ENCODE results near the gene GSTM1.

Gene GSTM1

DNA sequence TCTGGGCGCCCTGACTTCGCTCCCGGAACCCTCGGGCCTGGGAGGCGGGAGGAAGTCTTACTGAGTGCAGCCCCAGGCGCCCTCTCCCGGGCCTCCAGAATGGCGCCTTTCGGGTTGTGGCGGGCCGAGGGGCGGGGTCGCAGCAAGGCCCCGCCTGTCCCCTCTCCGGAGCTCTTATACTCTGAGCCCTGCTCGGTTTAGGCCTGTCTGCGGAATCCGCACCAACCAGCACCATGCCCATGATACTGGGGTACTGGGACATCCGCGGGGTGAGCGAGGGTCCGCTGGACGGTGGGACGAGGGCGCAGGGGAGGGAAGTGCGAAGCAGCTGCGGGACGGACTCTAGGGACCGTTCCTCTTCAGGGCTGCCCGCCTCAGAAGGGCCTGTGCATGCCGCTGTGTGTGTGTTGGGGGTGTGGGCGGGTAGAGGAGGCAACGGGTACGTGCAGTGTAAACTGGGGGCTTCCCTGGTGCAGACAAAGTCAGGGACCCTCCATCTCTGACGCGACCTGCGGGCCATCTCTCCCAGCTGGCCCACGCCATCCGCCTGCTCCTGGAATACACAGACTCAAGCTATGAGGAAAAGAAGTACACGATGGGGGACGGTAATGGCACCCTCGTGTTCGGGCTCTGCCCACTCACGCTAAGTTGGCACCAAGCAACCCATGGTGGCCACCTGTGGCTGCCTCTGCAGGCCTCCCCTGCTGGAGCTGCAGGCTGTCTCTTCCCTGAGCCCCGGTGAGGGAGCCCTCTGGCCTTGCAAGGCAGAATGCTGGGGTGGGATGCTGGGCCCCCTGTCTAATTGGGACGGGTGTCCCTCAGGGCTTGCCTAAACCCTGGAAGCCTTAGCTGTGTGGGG lies at the start of gene GSTM1:
Gene GSTM1, plus strand, starts transcription at position 177 of the 859 bp plus-strand sequence. Its CDS starts 57 bp downstream, at position 234.
- peak in 1 of 4 experiments; percentile 60 for DNase-seq (ENCODE audit: low read depth in 4 of 4, low spot score in 1 of 4)

DNA sequence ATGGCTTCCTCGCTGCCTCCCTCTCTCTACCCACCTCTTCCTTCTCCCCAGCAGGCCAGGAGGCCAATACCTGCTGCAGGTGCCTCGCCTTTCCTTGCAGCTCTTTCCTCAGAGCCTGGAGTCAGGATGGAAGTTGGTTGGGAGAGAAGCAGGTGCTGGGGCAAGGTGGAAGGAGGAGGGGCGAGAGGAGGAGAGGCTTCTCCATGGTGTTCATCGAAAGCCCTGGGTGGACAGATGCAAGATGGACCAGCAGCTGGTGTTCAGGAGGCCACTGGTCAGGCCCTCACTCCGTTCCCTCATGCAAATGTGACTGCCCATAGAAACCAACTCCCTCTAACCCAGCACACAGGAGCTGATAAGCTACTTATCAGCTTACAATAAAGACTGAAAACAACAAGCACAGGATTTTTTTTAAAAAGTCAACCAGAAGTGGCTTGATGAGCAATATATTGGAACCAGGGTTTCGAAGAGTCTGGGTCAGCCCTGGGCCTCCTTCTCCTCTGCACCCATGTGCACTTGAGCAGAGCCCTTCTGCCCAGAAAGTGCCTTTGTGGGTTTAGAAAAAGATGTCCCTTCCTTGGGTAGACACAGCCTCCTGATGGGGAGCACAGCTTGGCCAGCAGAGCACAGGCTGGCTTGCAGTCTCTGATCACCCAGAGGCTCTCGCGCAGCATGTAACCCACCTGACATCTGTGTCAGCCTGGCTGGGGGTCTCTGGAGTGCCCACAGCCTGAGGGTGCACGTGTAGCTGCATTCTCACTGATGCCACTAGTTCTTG lies 48.4 kb upstream of the GSTM1 start:
- no peak for DNase-seq (ENCODE audit: low read depth in 4 of 4, low spot score in 1 of 4)

DNA sequence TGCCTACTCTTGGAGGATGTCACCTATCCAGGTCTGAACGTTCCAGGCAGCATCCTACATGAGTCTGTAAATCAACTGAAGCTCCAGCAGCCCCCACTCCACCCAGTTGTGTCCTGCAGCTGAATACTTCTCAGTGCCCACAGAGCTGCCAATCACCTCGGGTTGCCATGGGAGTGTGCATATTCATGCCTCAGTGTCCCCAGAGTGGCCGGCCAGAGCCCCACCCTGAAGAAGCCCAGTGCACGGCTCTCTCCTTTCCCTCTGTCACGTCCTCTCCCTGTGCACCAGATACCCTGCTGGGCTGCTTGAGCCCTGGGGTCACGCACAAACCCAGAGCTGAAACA lies 47.8 kb upstream of the GSTM1 start:
- DNase-seq (ENCODE audit: low read depth in 4 of 4, low spot score in 1 of 4) = no peak

DNA sequence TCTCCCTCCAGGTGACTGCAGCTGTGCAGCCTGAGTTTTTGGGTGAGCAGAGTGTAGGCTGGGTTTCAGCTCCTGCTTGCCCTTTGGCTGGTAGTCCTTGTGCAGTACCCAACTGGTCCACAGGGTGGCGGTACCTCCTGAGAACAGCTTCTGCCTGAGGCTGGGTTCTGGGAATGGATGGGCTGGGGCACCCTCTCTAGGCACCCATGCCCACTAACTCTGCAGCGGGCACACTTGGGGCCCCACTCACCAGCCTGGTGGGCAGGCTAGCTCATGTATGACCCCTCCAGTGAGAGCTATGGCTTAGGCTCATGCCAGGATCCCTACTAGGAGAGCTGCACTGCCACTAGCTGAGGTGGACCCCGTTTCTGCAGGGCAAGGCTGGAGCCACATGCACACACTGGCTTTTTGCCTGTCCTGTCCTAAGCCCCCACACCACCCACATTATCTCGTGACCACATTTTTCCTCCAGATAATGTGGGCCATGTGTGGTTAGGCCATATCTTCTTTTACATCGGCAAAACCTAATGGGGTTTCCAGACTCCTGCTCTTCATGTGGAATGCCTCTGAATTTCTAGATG lies 47.2 kb upstream of the GSTM1 start:
- DNase-seq (ENCODE audit: low read depth in 4 of 4, low spot score in 1 of 4) = peak; percentile 84 to 96 (median 86)

DNA sequence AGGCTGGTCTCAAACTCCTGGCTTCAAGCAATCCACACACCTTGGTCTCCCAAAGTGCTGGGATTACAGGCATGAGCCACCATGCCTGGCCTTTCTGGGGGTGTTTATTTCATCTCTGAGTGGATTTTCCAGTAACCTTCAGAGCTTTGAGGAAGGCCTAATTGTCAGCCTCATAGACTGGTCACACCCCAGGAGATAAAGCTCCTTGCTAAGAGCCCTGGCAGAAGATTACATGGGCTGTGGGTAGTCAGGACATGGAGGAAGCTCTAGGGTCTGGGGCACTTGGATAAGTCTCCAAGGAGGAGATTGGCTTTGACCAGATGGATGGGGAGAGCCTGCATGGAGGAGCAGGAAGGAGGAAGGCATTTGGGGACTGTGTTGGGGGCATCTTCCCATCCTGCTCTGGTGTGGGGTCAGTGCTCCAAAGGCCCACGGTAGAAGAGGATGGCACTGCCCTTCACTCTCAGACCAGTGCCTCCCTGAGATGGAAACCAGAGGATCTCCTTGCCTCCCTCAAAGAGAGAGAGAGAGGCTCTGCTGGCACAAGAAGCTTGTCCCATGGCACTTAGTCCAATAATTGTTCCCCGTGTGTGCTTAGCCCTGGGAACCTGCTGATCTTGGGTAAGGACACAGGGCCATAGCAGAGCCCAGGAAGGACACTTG lies 46.4 kb upstream of the GSTM1 start:
- no peak for DNase-seq (ENCODE audit: low read depth in 4 of 4, low spot score in 1 of 4)

DNA sequence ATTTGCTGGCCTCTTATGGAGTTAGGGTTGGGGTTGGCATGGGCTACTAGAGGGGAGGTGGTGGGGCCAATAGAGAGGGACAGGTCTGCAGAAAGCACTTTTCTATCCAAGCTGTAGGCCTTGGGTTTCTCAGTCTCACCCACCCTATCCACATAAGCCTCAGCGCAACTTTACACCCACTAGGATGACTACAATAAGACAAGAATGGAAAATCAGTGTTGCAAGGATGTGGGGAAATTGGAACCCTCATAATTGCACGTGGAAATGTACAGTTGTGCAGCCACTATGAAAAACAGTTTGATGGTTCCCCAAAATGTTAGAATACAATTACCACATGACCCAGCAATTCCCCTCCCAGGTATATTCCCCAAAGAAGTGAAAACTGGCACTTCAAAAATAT lies 45.8 kb upstream of the GSTM1 start:
- DNase-seq (ENCODE audit: low read depth in 4 of 4, low spot score in 1 of 4) = no peak

DNA sequence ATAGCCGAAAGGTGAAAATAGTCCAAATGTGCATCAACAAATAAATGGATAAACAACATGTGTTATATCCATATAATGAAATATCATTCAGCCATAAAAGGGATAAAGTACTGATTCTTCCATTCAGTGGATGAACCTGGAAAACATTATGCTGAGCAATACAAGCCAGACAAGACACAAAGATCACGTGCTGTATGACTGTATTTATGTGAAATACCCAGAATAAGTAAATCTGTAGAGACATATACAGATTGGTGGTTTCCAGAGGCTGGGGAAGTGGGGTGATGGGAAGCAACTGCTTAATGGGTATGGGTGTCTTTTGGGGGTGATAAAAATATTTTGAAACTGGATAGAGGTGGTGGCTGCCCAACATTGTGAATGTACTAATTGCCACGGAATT lies 45.0 kb upstream of the GSTM1 start:
- no peak for DNase-seq (ENCODE audit: low read depth in 4 of 4, low spot score in 1 of 4)

DNA sequence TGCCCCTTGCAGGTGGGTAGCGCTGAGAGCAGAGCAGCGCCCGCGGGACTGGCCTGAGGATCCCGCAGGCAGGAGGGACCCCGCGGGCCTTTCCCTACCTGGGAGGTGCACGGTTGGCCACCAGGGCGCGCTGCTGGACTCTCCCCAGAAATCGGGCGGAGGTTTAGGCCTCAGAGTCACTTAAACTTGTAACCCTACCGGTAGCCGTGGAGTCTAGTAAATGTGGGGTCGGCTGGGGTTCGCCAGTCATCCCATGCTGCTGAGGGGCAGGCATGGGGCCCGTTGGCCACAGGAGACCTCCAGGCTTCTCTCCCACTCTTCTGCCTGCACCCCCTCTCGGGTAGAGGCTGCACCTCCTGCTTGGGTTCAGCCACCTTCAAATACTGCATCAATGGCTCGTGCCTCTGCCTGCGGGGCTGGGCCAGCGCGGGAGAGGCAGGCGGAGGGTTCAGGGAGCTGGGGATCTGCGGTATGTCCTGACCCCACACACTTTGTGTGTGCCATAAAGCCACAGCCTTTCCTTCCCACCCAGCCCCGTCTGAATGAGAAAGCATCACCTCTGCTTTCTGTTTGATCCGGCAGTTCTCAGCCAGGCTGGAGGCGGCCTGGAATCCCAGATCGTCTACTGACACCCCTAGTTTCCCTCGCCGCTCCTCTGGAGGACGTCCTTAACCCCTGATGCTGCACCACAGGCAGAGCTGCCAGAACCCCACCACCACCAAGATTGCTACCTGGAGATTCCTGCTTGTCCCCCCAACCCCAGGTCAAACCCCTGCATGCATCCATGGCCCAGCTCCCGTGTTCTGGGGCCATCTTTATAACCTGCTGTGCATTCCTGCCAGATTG lies 44.0 kb upstream of the GSTM1 start:
- peak; percentile 78 to 88 (median 80) for DNase-seq (ENCODE audit: low read depth in 4 of 4, low spot score in 1 of 4)

DNA sequence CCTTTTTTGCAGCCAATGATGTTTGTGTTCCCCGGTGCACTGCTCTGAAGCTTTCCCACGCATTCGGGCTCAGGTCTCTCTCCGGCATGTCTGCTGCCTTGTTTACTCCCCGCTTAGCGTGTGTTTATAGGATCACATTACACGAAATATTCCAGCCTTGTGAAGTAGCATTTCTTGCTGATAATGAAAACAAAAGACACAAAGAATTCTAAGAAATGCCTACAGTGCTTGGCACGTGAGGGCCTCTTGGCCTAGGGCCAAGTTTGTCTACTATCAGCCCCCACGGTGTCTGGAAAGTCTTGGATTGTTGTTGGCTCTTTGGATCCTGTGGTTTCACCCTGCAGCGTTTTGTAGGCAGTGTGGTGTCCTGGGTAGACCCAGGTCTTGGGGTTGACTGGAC lies 42.9 kb upstream of the GSTM1 start:
- no peak for DNase-seq (ENCODE audit: low read depth in 4 of 4, low spot score in 1 of 4)

DNA sequence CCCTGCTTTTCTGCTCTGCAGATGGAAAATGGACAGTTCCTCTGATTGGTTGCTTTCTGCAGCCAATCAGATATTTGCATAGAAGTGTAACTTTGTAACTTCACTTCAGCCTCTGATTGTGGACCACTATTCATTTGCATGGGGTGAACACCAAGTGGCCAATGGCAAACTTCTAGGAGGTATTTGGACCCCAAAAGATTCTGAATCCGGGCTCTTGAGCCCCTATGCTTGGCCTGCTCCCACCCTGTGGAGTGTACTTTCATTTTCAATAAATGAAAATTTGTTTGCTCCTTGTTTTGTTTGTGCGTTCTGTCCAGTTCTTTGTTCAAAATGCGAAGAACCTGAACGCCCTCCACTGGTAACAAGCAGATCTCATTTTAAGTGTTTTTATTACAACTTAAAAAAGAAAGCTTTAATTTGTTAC lies 38.1 kb upstream of the GSTM1 start:
- no peak for DNase-seq (ENCODE audit: low read depth in 4 of 4, low spot score in 1 of 4)

DNA sequence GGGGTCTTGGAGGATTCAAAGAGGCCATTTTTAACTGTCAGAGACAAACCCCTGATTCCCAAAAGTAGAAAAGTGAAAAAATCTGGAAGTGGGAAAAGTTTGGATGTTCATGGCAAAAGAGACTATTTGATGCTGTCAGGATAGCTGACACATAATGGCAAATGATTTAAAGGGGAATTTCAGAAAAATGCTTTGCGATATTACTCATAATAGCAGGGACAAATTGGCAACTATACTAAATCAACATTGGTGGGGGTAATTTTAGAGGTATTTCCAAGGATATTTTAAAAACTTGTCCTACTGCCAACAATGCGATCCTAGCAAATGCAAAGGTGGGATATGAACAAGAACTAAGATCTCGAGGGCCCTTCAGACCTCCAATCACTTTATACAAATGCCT lies 37.0 kb upstream of the GSTM1 start:
- DNase-seq (ENCODE audit: low read depth in 4 of 4, low spot score in 1 of 4) = no peak

DNA sequence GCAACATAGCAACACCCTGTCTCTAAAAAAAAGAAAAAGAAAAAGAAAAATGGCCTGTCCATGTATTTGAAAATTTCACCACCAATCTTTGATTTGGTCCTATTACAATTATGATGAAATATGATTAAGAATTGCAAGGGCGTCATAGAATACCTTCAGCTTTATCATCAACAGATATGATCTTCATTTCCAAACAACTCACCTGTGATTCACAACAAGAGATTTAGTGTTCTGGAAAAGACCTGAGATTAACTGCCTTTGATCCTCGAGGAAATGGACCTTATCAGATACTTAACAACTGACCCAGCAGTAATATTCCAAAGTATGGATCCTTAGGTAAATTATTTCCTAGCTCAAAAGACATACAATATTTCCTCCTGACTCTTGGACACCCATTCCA lies 35.2 kb upstream of the GSTM1 start:
- DNase-seq (ENCODE audit: low read depth in 4 of 4, low spot score in 1 of 4) = no peak

DNA sequence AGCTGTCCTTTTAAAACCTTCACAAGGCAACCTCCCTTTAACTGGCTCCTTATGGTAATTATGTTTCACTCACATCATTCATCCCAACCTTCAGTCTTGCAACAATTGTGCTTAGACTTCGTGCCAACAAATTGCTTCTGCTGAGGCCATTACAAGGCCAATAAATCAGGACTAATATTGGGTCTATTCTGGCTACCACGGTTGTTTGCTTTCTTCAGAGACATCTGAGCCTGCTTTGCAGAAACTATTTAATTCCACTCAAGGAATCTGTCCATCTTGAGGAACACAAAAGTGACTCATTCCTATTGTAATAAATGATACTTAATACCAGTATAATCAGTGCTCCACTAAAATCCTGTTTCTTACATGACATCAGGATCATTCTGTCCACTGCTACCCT lies 34.3 kb upstream of the GSTM1 start:
- DNase-seq (ENCODE audit: low read depth in 4 of 4, low spot score in 1 of 4) = no peak

DNA sequence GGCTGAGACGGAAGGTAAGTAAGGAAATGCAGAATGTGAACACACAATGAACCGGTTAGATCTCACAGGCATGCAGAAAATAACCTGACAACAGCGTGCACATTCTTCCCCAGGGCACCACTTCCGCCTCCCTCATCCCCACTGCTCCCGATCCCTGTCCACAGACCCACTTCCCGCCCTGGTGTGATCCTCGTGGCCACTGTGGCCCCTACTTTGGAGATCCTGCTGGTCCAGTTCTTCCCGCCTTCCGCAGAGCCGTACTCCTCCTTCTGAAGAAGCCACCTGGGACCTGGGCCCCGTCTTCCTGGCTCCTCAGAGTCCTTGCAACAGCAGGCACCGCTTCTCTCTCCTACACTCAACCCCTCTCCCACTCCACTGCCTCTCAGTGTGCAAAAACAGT lies 33.1 kb upstream of the GSTM1 start:
- no peak for DNase-seq (ENCODE audit: low read depth in 4 of 4, low spot score in 1 of 4)

DNA sequence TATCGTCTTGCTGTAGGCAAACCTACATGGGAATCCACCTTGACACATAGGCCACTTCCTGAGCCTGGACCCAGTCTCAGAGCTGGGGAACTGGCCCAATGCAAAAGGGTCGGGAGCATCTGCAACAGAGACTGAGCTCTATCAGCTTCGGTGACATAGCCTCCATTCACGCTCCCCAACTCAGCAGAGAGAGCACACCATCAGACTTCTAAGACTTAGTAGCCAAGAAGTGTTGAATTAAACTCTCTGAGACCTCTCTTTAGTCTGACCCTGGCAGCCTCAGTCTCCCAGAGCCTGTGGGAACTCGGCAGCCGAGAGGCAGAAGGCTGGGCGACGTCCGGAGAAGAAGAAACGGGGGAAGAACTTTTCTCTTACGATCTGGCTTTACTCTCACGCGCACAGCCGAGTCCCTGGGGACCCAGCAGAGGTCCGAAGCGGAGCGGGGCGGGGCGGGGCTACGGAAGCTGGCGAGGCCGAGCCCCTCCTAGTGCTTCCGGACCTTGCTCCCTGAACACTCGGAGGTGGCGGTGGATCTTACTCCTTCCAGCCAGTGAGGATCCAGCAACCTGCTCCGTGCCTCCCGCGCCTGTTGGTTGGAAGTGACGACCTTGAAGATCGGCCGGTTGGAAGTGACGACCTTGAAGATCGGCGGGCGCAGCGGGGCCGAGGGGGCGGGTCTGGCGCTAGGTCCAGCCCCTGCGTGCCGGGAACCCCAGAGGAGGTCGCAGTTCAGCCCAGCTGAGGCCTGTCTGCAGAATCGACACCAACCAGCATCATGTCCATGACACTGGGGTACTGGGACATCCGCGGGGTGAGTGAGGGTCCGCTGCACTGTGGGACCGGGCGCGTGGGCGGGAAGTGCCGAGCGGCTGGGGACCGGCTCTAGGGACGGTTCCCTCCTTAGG lies 31.8 kb upstream of the GSTM1 start, which contains the start of gene GSTM4:
Gene GSTM4, plus strand, starts transcription at position 485 of the 905 bp plus-strand sequence. Its CDS starts 291 bp downstream, at position 776.
- peak in 3 of 4 experiments; percentile 45 to 72 (median 59) for DNase-seq (ENCODE audit: low read depth in 4 of 4, low spot score in 1 of 4)

DNA sequence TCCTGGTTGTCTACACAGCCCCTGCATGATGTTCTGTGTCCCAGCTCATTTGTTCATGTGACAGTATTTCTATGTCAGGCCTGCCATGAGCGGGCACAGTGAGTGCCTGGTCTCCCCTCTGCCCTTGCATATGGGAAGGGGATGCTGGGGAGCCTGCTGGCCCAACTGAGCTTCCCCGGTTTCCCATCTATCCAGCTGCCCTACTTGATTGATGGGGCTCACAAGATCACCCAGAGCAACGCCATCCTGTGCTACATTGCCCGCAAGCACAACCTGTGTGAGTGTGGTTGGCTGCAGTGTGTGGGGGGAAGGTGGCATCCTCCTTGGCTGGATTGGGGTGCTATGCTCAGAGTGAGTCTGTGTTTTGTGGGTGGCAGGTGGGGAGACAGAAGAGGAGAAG lies 30.2 kb upstream of the GSTM1 start:
- DNase-seq (ENCODE audit: low read depth in 4 of 4, low spot score in 1 of 4) = no peak

DNA sequence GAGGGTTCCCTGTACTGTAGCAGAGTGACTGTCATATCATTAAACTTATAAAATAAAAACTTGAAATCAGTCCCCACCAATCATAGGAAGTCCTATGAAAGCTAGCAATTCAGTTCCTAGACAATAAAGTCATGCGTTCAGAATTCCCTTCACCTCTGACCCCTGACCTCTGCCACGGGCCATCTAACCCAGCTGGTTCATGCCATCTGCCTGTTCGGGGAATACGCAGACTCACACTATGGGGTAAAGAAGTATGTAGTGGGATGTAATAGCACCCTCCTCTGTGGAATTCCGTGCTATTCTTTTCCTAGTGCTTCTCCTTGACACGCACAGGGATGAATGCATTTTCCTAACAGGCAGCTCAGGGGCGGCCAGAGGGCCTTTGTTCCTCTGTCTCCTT lies 29.6 kb upstream of the GSTM1 start:
- DNase-seq (ENCODE audit: low read depth in 4 of 4, low spot score in 1 of 4) = no peak

DNA sequence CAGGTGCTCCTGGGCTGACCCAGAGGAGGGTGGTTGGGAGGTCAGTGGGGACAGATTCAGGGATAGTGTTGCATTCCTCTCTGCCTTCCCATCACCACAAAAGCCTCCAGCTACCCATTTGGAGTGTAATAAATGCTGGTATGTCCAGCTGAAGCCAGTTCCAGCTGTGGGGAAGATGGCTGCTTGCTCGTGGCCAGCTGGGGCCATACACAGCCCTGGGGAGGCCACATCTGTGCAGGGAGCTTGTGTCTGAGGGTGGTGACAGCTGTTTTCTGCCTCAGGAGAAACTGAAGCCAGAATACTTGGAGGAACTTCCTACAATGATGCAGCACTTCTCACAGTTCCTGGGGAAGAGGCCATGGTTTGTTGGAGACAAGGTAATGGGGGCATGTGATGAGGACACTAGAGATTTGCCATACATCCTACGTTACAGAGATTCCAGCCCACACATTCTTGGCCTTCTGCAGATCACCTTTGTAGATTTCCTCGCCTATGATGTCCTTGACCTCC lies 29.0 kb upstream of the GSTM1 start:
- DNase-seq (ENCODE audit: low read depth in 4 of 4, low spot score in 1 of 4) = no peak

DNA sequence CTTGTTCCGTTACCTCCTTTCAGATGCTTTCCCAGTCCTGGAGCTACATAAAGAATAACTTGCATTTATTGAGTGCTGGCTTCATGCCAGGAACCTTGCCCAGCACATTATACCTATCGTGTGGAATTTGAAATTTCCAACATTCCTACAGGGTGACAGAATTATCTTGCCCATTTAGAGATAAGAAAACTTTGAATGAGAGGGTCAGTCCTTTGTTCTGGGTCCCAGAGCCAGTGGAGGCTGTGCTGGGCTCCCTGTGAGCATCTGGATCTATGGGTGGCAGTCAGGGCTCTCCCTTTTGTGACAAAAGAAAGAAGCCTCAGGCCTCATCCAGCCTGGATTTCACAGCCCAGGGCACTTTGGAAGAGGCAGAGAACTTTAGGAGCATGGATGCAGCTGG lies 28.5 kb upstream of the GSTM1 start:
- no peak for DNase-seq (ENCODE audit: low read depth in 4 of 4, low spot score in 1 of 4)
